ENCODE data around the gene SH3RF2. TPM values are rescaled to one million over a fixed set of nuclear protein-coding genes. Genes with fewer than 3 reads are reported as not detected.

SH3RF2 gene
- total and polyA plus RNA-seq, 10 donors = 0.04 to 0.44 (median 0.10) TPM; not detected in 2

- DNase-seq = no peak
- peaks cover 0 to 19% (median 12%) of the 10 kb centered on the region in 8 donors for H3K9me3 ChIP-seq
- WGBS, 5 donors = 52 to 78% (median 74%) methylated on average over 3 of the region's 3 CpGs
- H3K4me1 ChIP-seq = no peaks in the 10 kb centered on the region
- TF ChIP-seq POLR2AphosphoS5 (IDR thresholded peaks at IDR 0.05) (no peak), CTCF (IDR thresholded peaks at IDR 0.05 in 8 of 11, conservative IDR thresholded peaks at IDR 0.05 in 3 of 11) (no peak), POLR2A (IDR thresholded peaks at IDR 0.05) (no peak)
- no peak overlapping the region for H3K27ac ChIP-seq
- intact Hi-C loops (cut with DNase I; ENCODE audit: low total_unique reads) = no loop called here
- no peaks in the 10 kb centered on the region for H3K27me3 ChIP-seq (replicated peaks in 1 of 7)
- H3K4me3 ChIP-seq = no peak overlapping the region
- no peaks in the 10 kb centered on the region for H3K36me3 ChIP-seq
Measured at GRCh38 chr5:145903867-145904266, 32.5 kb upstream of the SH3RF2 start.

GRCh38 chr5:145904743-145905142, 31.6 kb upstream of the SH3RF2 start:
- Histone ChIP-seq H3K27ac (no peak overlapping the region), H3K4me1 (no peaks in the 10 kb centered on the region), H3K27me3 (replicated peaks in 1 of 7) (no peaks in the 10 kb centered on the region), H3K36me3 (no peaks in the 10 kb centered on the region), H3K9me3 (peaks cover 0 to 10% (median 6%) of the 10 kb centered on the region in 8 donors), H3K4me3 (no peak overlapping the region)
- TF ChIP-seq POLR2AphosphoS5 (IDR thresholded peaks at IDR 0.05) = no peak
- TF ChIP-seq POLR2A (IDR thresholded peaks at IDR 0.05) = no peak
- TF ChIP-seq CTCF (IDR thresholded peaks at IDR 0.05 in 8 of 11, conservative IDR thresholded peaks at IDR 0.05 in 3 of 11) = no peak
- 78 to 92% (median 83%) methylated on average over 5 of the region's 5 CpGs for WGBS, 5 donors
- DNase-seq = no peak
- intact Hi-C loops (cut with DNase I; ENCODE audit: low total_unique reads) = no loop called here

- 85 to 95% (median 90%) methylated on average over 1 of the region's 1 CpG for WGBS, 5 donors
- intact Hi-C loops (cut with DNase I; ENCODE audit: low total_unique reads) = no loop called here
- DNase-seq = no peak
- TF ChIP-seq CTCF (IDR thresholded peaks at IDR 0.05 in 8 of 11, conservative IDR thresholded peaks at IDR 0.05 in 3 of 11) (no peak), POLR2AphosphoS5 (IDR thresholded peaks at IDR 0.05) (no peak), POLR2A (IDR thresholded peaks at IDR 0.05) (no peak)
- Histone ChIP-seq H3K27me3 (replicated peaks in 1 of 7) (no peaks in the 10 kb centered on the region), H3K9me3 (no peaks in the 10 kb centered on the region), H3K4me1 (no peaks in the 10 kb centered on the region), H3K4me3 (no peak overlapping the region), H3K36me3 (no peaks in the 10 kb centered on the region), H3K27ac (no peak overlapping the region)
Measured at GRCh38 chr5:145906401-145906800, 30.0 kb upstream of the SH3RF2 start.

GRCh38 chr5:145908206-145908960, 28.0 kb upstream of the SH3RF2 start:
- Histone ChIP-seq H3K27ac (no peak overlapping the region), H3K27me3 (replicated peaks in 1 of 7) (no peaks in the 10 kb centered on the region), H3K9me3 (no peaks in the 10 kb centered on the region), H3K4me1 (no peaks in the 10 kb centered on the region), H3K4me3 (no peak overlapping the region), H3K36me3 (no peaks in the 10 kb centered on the region)
- 75 to 93% (median 87%) methylated on average over 3 of the region's 3 CpGs for WGBS, 5 donors
- intact Hi-C loops (cut with DNase I; ENCODE audit: low total_unique reads) = no loop called here
- TF ChIP-seq POLR2A (IDR thresholded peaks at IDR 0.05) (no peak), POLR2AphosphoS5 (IDR thresholded peaks at IDR 0.05) (no peak), CTCF (IDR thresholded peaks at IDR 0.05 in 8 of 11, conservative IDR thresholded peaks at IDR 0.05 in 3 of 11) (no peak)
- DNase-seq = no peak
